WTC11 (cell line): ENCODE data around the gene P2RY6. TPM values are rescaled to one million over a fixed set of nuclear protein-coding genes. Genes with fewer than 3 reads are reported as not detected.

ENCODE experiments used
- ATAC-seq: fragments of 200-7000 bp; cut with Tn5 transposase; 2 replicates; pipeline ENCODE4 v1.10.0; 2021; ENCODE audit warnings: mild to moderate bottlenecking, moderate library complexity
- CTCF ChIA-PET: fragments of 300-600 bp; sonication (Branson Sonifier 250); formaldehyde crosslinking; loops from one replicate; lab custom pipeline; 2021; ENCODE audit warnings: antibody characterized with exemption; lab: Charles Lee
- POLR2A ChIA-PET: fragments of 350-600 bp; sonication (Branson Sonifier 250); formaldehyde crosslinking; loops from one replicate; lab custom pipeline; 2021; ENCODE audit warnings: antibody characterized with exemption; lab: Charles Lee
- DNase-seq: peaks from one replicate; pipeline ENCODE4 v3.0.0; 2021; ENCODE audit warnings: low spot score
- H3K27ac Mint-ChIP-seq: 2 replicates; pipeline ENCODE4 v1.8.0; 2021; ENCODE audit warnings: mixed read lengths
- H3K27me3 Mint-ChIP-seq: 2 replicates; pipeline ENCODE4 v1.8.0; 2021; ENCODE audit warnings: low read depth, mild to moderate bottlenecking, moderate library complexity, mixed read lengths
- H3K36me3 Mint-ChIP-seq: 2 replicates; pipeline ENCODE4 v1.8.0; 2021; ENCODE audit warnings: mixed read lengths
- H3K4me1 Mint-ChIP-seq: 2 replicates; pipeline ENCODE4 v1.8.0; 2022; ENCODE audit warnings: mixed read lengths
- H3K4me3 Mint-ChIP-seq: 2 replicates; pipeline ENCODE4 v1.8.0; 2021; ENCODE audit warnings: mild to moderate bottlenecking, moderate library complexity, mixed read lengths
- H3K9me3 Mint-ChIP-seq: 2 replicates; pipeline ENCODE4 v1.8.0; 2021; ENCODE audit warnings: mixed read lengths
- ARID4B ChIP-seq: sonication (generic); formaldehyde crosslinking; IDR thresholded peaks from 2 replicates; pipeline ENCODE4 v1.8.0; 2023; ENCODE audit warnings: missing genetic modification reagents, mild to moderate bottlenecking, borderline replicate concordance
- ATF1 ChIP-seq: sonication (generic); formaldehyde crosslinking; IDR thresholded peaks from 2 replicates; pipeline ENCODE4 v1.8.1; 2023; ENCODE audit warnings: mild to moderate bottlenecking, moderate library complexity, missing genetic modification reagents
- CBFB ChIP-seq: sonication (generic); formaldehyde crosslinking; IDR thresholded peaks from 2 replicates; pipeline ENCODE4 v1.8.1; 2022; ENCODE audit warnings: mild to moderate bottlenecking, low read depth, missing genetic modification reagents
- FOXJ3 ChIP-seq: sonication (generic); formaldehyde crosslinking; IDR thresholded peaks from 2 replicates; pipeline ENCODE4 v1.9.0; 2021; ENCODE audit warnings: missing genetic modification reagents, mild to moderate bottlenecking, borderline replicate concordance
- IRF2 ChIP-seq: sonication (generic); formaldehyde crosslinking; IDR thresholded peaks from 2 replicates; pipeline ENCODE4 v1.8.0; 2022; ENCODE audit warnings: low read depth, missing genetic modification reagents, borderline replicate concordance
- NR3C1 ChIP-seq: sonication (generic); formaldehyde crosslinking; conservative IDR thresholded peaks from 2 replicates; pipeline ENCODE4 v1.8.1; 2023; ENCODE audit warnings: low read depth, mild to moderate bottlenecking, missing genetic modification reagents
- SP1 ChIP-seq: sonication (generic); formaldehyde crosslinking; conservative IDR thresholded peaks from 2 replicates; pipeline ENCODE4 v1.8.1; 2022; ENCODE audit warnings: missing genetic modification reagents
- ZMAT4 ChIP-seq: fragments of 250-450 bp; sonication (Bioruptor Pico); IDR thresholded peaks from 2 replicates; pipeline ENCODE4 v1.9.0; 2021; ENCODE audit warnings: mild to moderate bottlenecking
- total RNA-seq: library from RNA; stranded (reverse); gene quantifications from 3 replicates; pipeline ENCODE4 v1.2.3, GENCODE V29; 2021
- TF ChIP-seq, protein P1 (sequence below): fragments of 250-450 bp; sonication (Bioruptor Pico); IDR thresholded peaks from 2 replicates; pipeline ENCODE4 v1.9.0; 2021; ENCODE audit warnings: mild to moderate bottlenecking
- TF ChIP-seq, protein P2 (sequence below): sonication (generic); formaldehyde crosslinking; IDR thresholded peaks from 2 replicates; pipeline ENCODE4 v1.8.1; 2023; ENCODE audit warnings: mild to moderate bottlenecking, missing genetic modification reagents, moderate library complexity
- TF ChIP-seq, protein P3 (sequence below): sonication (generic); formaldehyde crosslinking; IDR thresholded peaks from 2 replicates; pipeline ENCODE4 v1.8.1; 2023; ENCODE audit warnings: mild to moderate bottlenecking, missing genetic modification reagents, borderline replicate concordance

Gene P2RY6
- total RNA-seq, 1 experiment from 2014 or later = not detected

DNA sequence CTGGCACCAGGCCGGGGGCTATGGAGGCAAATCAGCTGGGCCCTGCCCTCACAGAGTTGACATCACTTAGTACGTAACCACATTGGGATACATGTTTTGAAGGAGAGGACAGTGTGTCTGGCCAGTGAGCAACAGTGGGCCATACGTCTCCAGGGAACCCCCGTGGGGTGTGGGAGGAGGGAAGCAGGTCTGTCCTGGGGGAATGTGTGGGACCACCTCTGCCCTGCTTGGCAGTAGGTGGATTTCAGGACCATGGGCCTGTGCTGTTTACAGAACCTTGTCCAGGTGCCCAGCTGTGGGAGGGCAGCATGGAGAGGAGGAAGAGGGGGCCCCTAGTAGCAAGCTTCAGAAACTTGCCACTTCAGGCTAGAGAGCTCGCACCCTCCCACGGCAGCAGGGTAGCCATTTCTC is 33.0 kb upstream of the P2RY6 start (continued):
- TF ChIP-seq, protein P1, sequence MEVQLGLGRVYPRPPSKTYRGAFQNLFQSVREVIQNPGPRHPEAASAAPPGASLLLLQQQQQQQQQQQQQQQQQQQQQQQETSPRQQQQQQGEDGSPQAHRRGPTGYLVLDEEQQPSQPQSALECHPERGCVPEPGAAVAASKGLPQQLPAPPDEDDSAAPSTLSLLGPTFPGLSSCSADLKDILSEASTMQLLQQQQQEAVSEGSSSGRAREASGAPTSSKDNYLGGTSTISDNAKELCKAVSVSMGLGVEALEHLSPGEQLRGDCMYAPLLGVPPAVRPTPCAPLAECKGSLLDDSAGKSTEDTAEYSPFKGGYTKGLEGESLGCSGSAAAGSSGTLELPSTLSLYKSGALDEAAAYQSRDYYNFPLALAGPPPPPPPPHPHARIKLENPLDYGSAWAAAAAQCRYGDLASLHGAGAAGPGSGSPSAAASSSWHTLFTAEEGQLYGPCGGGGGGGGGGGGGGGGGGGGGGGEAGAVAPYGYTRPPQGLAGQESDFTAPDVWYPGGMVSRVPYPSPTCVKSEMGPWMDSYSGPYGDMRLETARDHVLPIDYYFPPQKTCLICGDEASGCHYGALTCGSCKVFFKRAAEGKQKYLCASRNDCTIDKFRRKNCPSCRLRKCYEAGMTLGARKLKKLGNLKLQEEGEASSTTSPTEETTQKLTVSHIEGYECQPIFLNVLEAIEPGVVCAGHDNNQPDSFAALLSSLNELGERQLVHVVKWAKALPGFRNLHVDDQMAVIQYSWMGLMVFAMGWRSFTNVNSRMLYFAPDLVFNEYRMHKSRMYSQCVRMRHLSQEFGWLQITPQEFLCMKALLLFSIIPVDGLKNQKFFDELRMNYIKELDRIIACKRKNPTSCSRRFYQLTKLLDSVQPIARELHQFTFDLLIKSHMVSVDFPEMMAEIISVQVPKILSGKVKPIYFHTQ = no peak
- TF ChIP-seq ATF1 (no peak), CBFB (CRISPR knock-in tag) (no peak), SP1 (CRISPR knock-in tag) (no peak), IRF2 (CRISPR knock-in tag) (no peak)
- TF ChIP-seq, protein P2, sequence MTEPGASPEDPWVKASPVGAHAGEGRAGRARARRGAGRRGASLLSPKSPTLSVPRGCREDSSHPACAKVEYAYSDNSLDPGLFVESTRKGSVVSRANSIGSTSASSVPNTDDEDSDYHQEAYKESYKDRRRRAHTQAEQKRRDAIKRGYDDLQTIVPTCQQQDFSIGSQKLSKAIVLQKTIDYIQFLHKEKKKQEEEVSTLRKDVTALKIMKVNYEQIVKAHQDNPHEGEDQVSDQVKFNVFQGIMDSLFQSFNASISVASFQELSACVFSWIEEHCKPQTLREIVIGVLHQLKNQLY (CRISPR knock-in tag) = no peak
- TF ChIP-seq, protein P3, sequence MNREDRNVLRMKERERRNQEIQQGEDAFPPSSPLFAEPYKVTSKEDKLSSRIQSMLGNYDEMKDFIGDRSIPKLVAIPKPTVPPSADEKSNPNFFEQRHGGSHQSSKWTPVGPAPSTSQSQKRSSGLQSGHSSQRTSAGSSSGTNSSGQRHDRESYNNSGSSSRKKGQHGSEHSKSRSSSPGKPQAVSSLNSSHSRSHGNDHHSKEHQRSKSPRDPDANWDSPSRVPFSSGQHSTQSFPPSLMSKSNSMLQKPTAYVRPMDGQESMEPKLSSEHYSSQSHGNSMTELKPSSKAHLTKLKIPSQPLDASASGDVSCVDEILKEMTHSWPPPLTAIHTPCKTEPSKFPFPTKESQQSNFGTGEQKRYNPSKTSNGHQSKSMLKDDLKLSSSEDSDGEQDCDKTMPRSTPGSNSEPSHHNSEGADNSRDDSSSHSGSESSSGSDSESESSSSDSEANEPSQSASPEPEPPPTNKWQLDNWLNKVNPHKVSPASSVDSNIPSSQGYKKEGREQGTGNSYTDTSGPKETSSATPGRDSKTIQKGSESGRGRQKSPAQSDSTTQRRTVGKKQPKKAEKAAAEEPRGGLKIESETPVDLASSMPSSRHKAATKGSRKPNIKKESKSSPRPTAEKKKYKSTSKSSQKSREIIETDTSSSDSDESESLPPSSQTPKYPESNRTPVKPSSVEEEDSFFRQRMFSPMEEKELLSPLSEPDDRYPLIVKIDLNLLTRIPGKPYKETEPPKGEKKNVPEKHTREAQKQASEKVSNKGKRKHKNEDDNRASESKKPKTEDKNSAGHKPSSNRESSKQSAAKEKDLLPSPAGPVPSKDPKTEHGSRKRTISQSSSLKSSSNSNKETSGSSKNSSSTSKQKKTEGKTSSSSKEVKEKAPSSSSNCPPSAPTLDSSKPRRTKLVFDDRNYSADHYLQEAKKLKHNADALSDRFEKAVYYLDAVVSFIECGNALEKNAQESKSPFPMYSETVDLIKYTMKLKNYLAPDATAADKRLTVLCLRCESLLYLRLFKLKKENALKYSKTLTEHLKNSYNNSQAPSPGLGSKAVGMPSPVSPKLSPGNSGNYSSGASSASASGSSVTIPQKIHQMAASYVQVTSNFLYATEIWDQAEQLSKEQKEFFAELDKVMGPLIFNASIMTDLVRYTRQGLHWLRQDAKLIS (CRISPR knock-in tag) = no peak

DNA sequence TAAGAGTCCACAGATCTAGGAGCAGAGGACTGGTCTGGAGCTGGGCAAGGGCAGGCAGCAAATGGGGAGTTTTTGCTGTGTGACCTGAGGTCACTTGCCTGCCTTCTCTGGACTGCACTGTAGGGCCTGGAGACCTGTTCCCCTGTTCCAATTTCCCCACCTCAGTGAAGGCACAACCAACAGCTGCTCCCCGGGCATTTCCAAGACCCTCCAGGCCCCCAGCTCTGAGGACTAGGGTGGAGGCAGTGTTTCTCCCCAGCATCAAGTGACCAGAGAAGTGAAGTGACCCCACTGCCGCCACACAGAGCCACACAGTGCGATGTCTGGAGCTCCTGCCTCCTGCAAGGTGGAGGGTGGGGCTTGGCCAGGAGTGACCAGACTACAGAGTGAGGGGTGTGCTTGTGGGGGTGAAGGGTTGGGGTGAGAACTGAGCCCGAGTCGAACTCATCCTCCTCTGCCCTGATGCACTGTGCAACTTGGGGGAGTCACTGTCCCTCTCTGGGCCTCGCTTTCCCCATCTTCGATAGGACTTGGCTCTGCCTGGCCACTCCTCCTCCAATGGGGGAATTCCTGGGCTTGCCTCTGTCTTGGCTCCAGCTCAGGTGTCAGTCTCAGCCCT is 32.5 kb upstream of the P2RY6 start:
- POLR2A ChIA-PET = no interaction called here
- Mint-ChIP-seq H3K36me3 (no peaks in the 10 kb centered on the region), H3K4me3 (no peak overlapping the region), H3K9me3 (no peaks in the 10 kb centered on the region), H3K4me1 (peaks cover 19% of the 10 kb centered on the region), H3K27ac (no peak overlapping the region), H3K27me3 (no peaks in the 10 kb centered on the region)
- no peak for TF ChIP-seq NR3C1 (CRISPR knock-in tag)
- no peak for TF ChIP-seq ARID4B (CRISPR knock-in tag)
- TF ChIP-seq CBFB (CRISPR knock-in tag) = no peak
- no peak for TF ChIP-seq ZMAT4 (CRISPR knock-in tag)
- TF ChIP-seq FOXJ3 (CRISPR knock-in tag) = no peak
- no peak for DNase-seq
- ATAC-seq = no peak
- CTCF ChIA-PET = interaction anchor here (0.5 to 4.9 kb wide), 12 partner anchors 20 to 514 kb away, joined by 3 to 41 read pairs (median 4); no protein-coding TSS in a partner anchor
